Vagina (tissue), 2 donors: ENCODE data around the gene URB1. TPM values are rescaled to one million over a fixed set of nuclear protein-coding genes. Genes with fewer than 3 reads are reported as not detected.
A peak's percentile ranks its signal among the peaks of the same experiment; 100 is the strongest.
"Not testable (repeated sequence)": the region's sequence is repeated elsewhere in the genome, so short reads cannot be mapped to it uniquely, and the experiment has no call there.

Experiments used
- DNase-seq, 2 donors: peaks; one replicate each; pipeline ENCODE4 v3.0.0-alpha.2; 2017; ENCODE audit errors: extremely low spot score in 2 of 2
- H3K27ac ChIP-seq: fragments of 200-600 bp; sonication (generic); one replicate; pipeline ENCODE4 v1.5.1; 2019
- H3K27me3 ChIP-seq: fragments of 200-600 bp; sonication (generic); one replicate; pipeline ENCODE4 v1.5.1; 2019
- H3K36me3 ChIP-seq, 2 donors: fragments of 200-600 bp; sonication (generic); one replicate each; pipeline ENCODE4 v1.5.1; 2017 to 2019
- H3K4me1 ChIP-seq: fragments of 200-600 bp; sonication (generic); one replicate; pipeline ENCODE4 v1.5.1; 2019
- H3K4me3 ChIP-seq, 2 donors: fragments of 200-600 bp; sonication (generic); 1 replicate in 1 of 2; 2 replicates in 1 of 2; pipeline ENCODE4 v1.5.1; 2016 to 2019
- H3K9me3 ChIP-seq: fragments of 200-600 bp; sonication (generic); one replicate; pipeline ENCODE4 v1.5.1; 2019
- CTCF ChIP-seq, 3 experiments: fragments of 450-650 bp in 2 of 3; fragments of 200-600 bp in 1 of 3; sonication (generic) in 1 of 3; IDR thresholded peaks; one replicate each; pipeline ENCODE4 v1.5.1; 2017 to 2019; ENCODE audit warnings: antibody characterized with exemption in 3 of 3, mild to moderate bottlenecking in 2 of 3, moderate library complexity in 2 of 3
- POLR2A ChIP-seq, 2 donors: fragments of 450-650 bp; IDR thresholded peaks; one replicate each; pipeline ENCODE4 v1.6.1; 2017; ENCODE audit warnings: antibody characterized with exemption in 2 of 2, mild to moderate bottlenecking in 2 of 2, moderate library complexity in 2 of 2
- POLR2AphosphoS5 ChIP-seq, 2 donors: sonication (generic); formaldehyde crosslinking; IDR thresholded peaks; one replicate each; pipeline ENCODE4 v1.9.0; 2017; ENCODE audit warnings: antibody characterized with exemption in 2 of 2, mild to moderate bottlenecking in 2 of 2, low read depth in 1 of 2; ENCODE audit not compliant: insufficient read depth in 1 of 2
- intact Hi-C: fragments of 100-400 bp; cut with DNase I; formaldehyde crosslinking; loops from one replicate; pipeline ENCODE4 v1.15.1; 2023
- total RNA-seq: library from RNA; depleted of rRNA; stranded (reverse); fragments of >200 nt; gene quantifications from one replicate; pipeline ENCODE4 v1.2.3, GENCODE V29; 2016

Gene URB1
- total RNA-seq, 1 donor from 2014 or later, result 23.8 TPM

GRCh38 chr21:32392299-32392879 is 423 bp downstream of the URB1 start:
- no peak for DNase-seq
- Histone ChIP-seq H3K9me3 (no peaks in the 10 kb centered on the region), H3K4me3 (peak overlapping the region; percentile 89 to 98), H3K36me3 (peaks cover 0 to 6% of the 10 kb centered on the region in 2 donors), H3K27ac (peak overlapping the region; percentile 75), H3K27me3 (no peaks in the 10 kb centered on the region), H3K4me1 (peaks cover 52% of the 10 kb centered on the region)
- no peak for TF ChIP-seq POLR2A (IDR thresholded peaks at IDR 0.05)
- TF ChIP-seq POLR2AphosphoS5 (IDR thresholded peaks at IDR 0.05; ENCODE audit: insufficient read depth in 1 of 2, low read depth in 1 of 2), result no peak
- TF ChIP-seq CTCF (IDR thresholded peaks at IDR 0.05), result no peak
- intact Hi-C loops, result no loop called here

GRCh38 chr21:32391755-32392154 is 1.1 kb downstream of the URB1 start:
- Histone ChIP-seq H3K9me3 (no peaks in the 10 kb centered on the region), H3K27me3 (no peaks in the 10 kb centered on the region), H3K4me1 (peaks cover 58% of the 10 kb centered on the region), H3K4me3 (peak overlapping the region; percentile 89 to 98), H3K36me3 (peaks cover 0 to 6% of the 10 kb centered on the region in 2 donors), H3K27ac (no peak overlapping the region)
- TF ChIP-seq POLR2A (IDR thresholded peaks at IDR 0.05) (no peak), POLR2AphosphoS5 (IDR thresholded peaks at IDR 0.05; ENCODE audit: insufficient read depth in 1 of 2, low read depth in 1 of 2) (no peak), CTCF (IDR thresholded peaks at IDR 0.05) (no peak)
- intact Hi-C loops, result no loop called here
- DNase-seq, result no peak

- DNase-seq, H3K27me3 ChIP-seq, H3K36me3 ChIP-seq, intact Hi-C loops, H3K4me3 ChIP-seq, H3K27ac ChIP-seq, H3K9me3 ChIP-seq: not testable (repeated sequence)
- H3K4me1 ChIP-seq, result peaks cover 66% of the 10 kb centered on the region
These were observed 2.1 kb downstream of the URB1 start for GRCh38 chr21:32390537-32391224.

GRCh38 chr21:32389337-32390015 is 3.3 kb downstream of the URB1 start:
- intact Hi-C loops, result no loop called here
- H3K27me3 ChIP-seq, result no peaks in the 10 kb centered on the region
- peaks cover 0 to 8% of the 10 kb centered on the region in 2 donors for H3K36me3 ChIP-seq
- H3K27ac ChIP-seq, result no peak overlapping the region
- DNase-seq, result no peak
- no peaks in the 10 kb centered on the region for H3K9me3 ChIP-seq
- TF ChIP-seq CTCF (IDR thresholded peaks at IDR 0.05) (no peak), POLR2AphosphoS5 (IDR thresholded peaks at IDR 0.05; ENCODE audit: insufficient read depth in 1 of 2, low read depth in 1 of 2) (no peak), POLR2A (IDR thresholded peaks at IDR 0.05) (no peak)
- peaks cover 66% of the 10 kb centered on the region for H3K4me1 ChIP-seq
- H3K4me3 ChIP-seq, result no peak overlapping the region

GRCh38 chr21:32388306-32388705 is 4.5 kb downstream of the URB1 start:
- DNase-seq, result no peak
- TF ChIP-seq POLR2A (IDR thresholded peaks at IDR 0.05) (no peak), CTCF (IDR thresholded peaks at IDR 0.05) (no peak), POLR2AphosphoS5 (IDR thresholded peaks at IDR 0.05; ENCODE audit: insufficient read depth in 1 of 2, low read depth in 1 of 2) (no peak)
- Histone ChIP-seq H3K27ac (no peak overlapping the region), H3K36me3 (peaks cover 0 to 20% of the 10 kb centered on the region in 2 donors), H3K4me1 (peaks cover 58% of the 10 kb centered on the region), H3K4me3 (no peak overlapping the region), H3K27me3 (no peaks in the 10 kb centered on the region), H3K9me3 (no peaks in the 10 kb centered on the region)
- intact Hi-C loops, result no loop called here
